OCI-LY1 (cell line): ENCODE measurements around the gene ELFN1.

Source experiments
- H2AFZ ChIP-seq: fragments of 200-600 bp; sonication (generic), shearing (Covaris generic); 2 replicates; pipeline ENCODE4 v1.6.0; 2014; ENCODE audit warnings: antibody characterized with exemption, mild to moderate bottlenecking, low read length
- H3F3A ChIP-seq: fragments of 200-600 bp; sonication (generic), shearing (Covaris generic); 2 replicates; pipeline ENCODE4 v1.6.0; 2014; ENCODE audit warnings: mild to moderate bottlenecking, antibody characterized with exemption, low read length, moderate library complexity; ENCODE audit not compliant: insufficient read depth
- H3K27ac ChIP-seq: fragments of 200-600 bp; sonication (generic); 2 replicates; pipeline ENCODE4 v1.5.1; 2014; ENCODE audit warnings: low read length, mixed run types, mild to moderate bottlenecking, low read depth; ENCODE audit not compliant: poor library complexity, severe bottlenecking
- H3K27me3 ChIP-seq: fragments of 200-600 bp; sonication (generic); 2 replicates; pipeline ENCODE4 v1.6.0; 2014; ENCODE audit warnings: antibody characterized with exemption, mild to moderate bottlenecking, low read length, moderate library complexity; ENCODE audit not compliant: insufficient read depth
- H3K36me3 ChIP-seq: fragments of 200-600 bp; sonication (generic); 2 replicates; pipeline ENCODE4 v1.6.1; 2014; ENCODE audit warnings: mild to moderate bottlenecking, antibody characterized with exemption, low read length, moderate library complexity, mixed read lengths; ENCODE audit not compliant: insufficient read depth
- H3K4me1 ChIP-seq: fragments of 200-600 bp; sonication (generic); 2 replicates; pipeline ENCODE4 v1.5.1; 2014; ENCODE audit warnings: mild to moderate bottlenecking, low read length, moderate library complexity; ENCODE audit not compliant: insufficient read depth, severe bottlenecking
- H3K4me2 ChIP-seq: fragments of 200-600 bp; sonication (generic), shearing (Covaris generic); 2 replicates; pipeline ENCODE4 v1.6.1; 2014; ENCODE audit warnings: low read length
- H3K4me3 ChIP-seq: fragments of 200-600 bp; sonication (generic); 2 replicates; pipeline ENCODE4 v1.5.1; 2014; ENCODE audit warnings: low read length, low read depth, mild to moderate bottlenecking, mixed read lengths; ENCODE audit not compliant: poor library complexity, severe bottlenecking
- H3K79me2 ChIP-seq: fragments of 200-600 bp; shearing (Covaris generic); 2 replicates; pipeline ENCODE4 v1.6.1; 2016; ENCODE audit warnings: mixed run types, low read length, mixed read lengths; ENCODE audit not compliant: insufficient read depth
- H3K9ac ChIP-seq: fragments of 200-600 bp; sonication (generic), shearing (Covaris generic); 2 replicates; pipeline ENCODE4 v1.6.1; 2014; ENCODE audit warnings: mild to moderate bottlenecking, low read length, mixed read lengths
- H3K9me2 ChIP-seq: fragments of 200-600 bp; sonication (generic), shearing (Covaris generic); 2 replicates; pipeline ENCODE4 v1.6.1; 2014; ENCODE audit warnings: low read depth, mild to moderate bottlenecking, low read length, mixed read lengths
- H3K9me3 ChIP-seq: fragments of 200-600 bp; shearing (Covaris generic); 2 replicates; pipeline ENCODE4 v1.6.1; 2014; ENCODE audit warnings: low read length, mixed read lengths
- H4K20me1 ChIP-seq: fragments of 200-600 bp; sonication (generic), shearing (Covaris generic); 2 replicates; pipeline ENCODE4 v1.6.0; 2016; ENCODE audit warnings: mild to moderate bottlenecking, low read length; ENCODE audit not compliant: insufficient read depth
- EZH2 ChIP-seq: fragments of 200-600 bp; sonication (generic), shearing (Covaris generic); IDR thresholded peaks from 2 replicates; pipeline ENCODE4 v1.8.0; 2017; ENCODE audit warnings: borderline replicate concordance, mixed run types, mild to moderate bottlenecking, antibody characterized with exemption, low read length, moderate library complexity, mixed read lengths
- TF ChIP-seq, protein P1 (sequence below): fragments of 200-600 bp; sonication (generic), shearing (Covaris generic); IDR thresholded peaks from 2 replicates; pipeline ENCODE4 v1.5.1; 2017; ENCODE audit warnings: mild to moderate bottlenecking, antibody characterized with exemption, low read length, moderate library complexity, mixed read lengths

The ELFN1 gene

GRCh38 chr7:1749351-1749863 is 79.3 kb downstream of the ELFN1 start:
- no peaks in the 10 kb centered on the region for H3K9me2 ChIP-seq
- peaks cover 13% of the 10 kb centered on the region for H3K4me1 ChIP-seq
- H2AFZ ChIP-seq, result no peak overlapping the region
- H3K79me2 ChIP-seq, result no peaks in the 10 kb centered on the region
- H3K27me3 ChIP-seq, result peaks cover 8% of the 10 kb centered on the region; the same call in 1 of the 2 replicates
- no peaks in the 10 kb centered on the region for H4K20me1 ChIP-seq
- H3K4me2 ChIP-seq, result no peak overlapping the region
- H3K9me3 ChIP-seq, result no peaks in the 10 kb centered on the region
- H3K9ac ChIP-seq, result no peak overlapping the region
- H3K27ac ChIP-seq, result no peak overlapping the region
- H3K4me3 ChIP-seq, result no peak overlapping the region
- H3K36me3 ChIP-seq, result no peaks in the 10 kb centered on the region
- no peak for TF ChIP-seq EZH2
- TF ChIP-seq, protein P1, sequence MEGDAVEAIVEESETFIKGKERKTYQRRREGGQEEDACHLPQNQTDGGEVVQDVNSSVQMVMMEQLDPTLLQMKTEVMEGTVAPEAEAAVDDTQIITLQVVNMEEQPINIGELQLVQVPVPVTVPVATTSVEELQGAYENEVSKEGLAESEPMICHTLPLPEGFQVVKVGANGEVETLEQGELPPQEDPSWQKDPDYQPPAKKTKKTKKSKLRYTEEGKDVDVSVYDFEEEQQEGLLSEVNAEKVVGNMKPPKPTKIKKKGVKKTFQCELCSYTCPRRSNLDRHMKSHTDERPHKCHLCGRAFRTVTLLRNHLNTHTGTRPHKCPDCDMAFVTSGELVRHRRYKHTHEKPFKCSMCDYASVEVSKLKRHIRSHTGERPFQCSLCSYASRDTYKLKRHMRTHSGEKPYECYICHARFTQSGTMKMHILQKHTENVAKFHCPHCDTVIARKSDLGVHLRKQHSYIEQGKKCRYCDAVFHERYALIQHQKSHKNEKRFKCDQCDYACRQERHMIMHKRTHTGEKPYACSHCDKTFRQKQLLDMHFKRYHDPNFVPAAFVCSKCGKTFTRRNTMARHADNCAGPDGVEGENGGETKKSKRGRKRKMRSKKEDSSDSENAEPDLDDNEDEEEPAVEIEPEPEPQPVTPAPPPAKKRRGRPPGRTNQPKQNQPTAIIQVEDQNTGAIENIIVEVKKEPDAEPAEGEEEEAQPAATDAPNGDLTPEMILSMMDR, result no peak
- H3F3A ChIP-seq, result 0 out of 2 replicates have a peak, but pooled peaks cover 3% of the 10 kb centered on the region

GRCh38 chr7:1749864-1750466 is 79.9 kb downstream of the ELFN1 start:
- Histone ChIP-seq H3K27ac (no peak overlapping the region), H3K79me2 (no peaks in the 10 kb centered on the region), H3K4me1 (peaks cover 13% of the 10 kb centered on the region), H3K36me3 (no peaks in the 10 kb centered on the region), H3K9me3 (no peaks in the 10 kb centered on the region), H4K20me1 (no peaks in the 10 kb centered on the region), H3K9ac (no peak overlapping the region), H3K9me2 (no peaks in the 10 kb centered on the region), H3K4me2 (no peak overlapping the region), H3F3A (0 out of 2 replicates have a peak, but pooled peaks cover 3% of the 10 kb centered on the region), H3K4me3 (no peak overlapping the region), H2AFZ (no peak overlapping the region), H3K27me3 (peaks cover 8% of the 10 kb centered on the region; the same call in 1 of the 2 replicates)
- TF ChIP-seq EZH2, result no peak
- TF ChIP-seq, protein P1, result no peak

DNA sequence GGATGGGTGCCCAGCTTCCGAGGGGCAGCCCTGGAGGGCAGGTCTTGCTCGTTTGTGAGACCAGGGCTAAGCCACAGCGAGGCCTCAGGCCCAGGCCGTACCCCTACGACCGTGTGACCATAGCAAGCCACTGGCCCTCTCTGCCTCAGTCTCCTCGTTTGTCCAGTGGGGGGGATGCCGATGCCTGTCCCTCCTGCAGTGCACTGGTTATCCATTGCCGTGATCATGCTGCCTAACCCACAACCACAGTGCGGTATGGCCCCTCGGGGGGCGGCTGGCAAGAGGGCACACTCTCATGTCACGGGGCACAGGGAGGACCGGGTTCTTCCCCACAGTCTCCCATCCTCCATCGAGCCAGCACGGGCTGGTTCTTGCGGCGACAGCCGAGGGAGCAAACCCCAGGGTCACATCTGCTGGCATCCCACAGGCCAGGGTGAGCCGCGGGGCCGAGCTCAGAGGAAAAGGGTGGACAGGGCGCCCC is 80.5 kb downstream of the ELFN1 start:
- H3K9me3 ChIP-seq, result no peaks in the 10 kb centered on the region
- H3K9me2 ChIP-seq, result no peaks in the 10 kb centered on the region
- H3K36me3 ChIP-seq, result no peaks in the 10 kb centered on the region
- H2AFZ ChIP-seq, result no peak overlapping the region
- no peak overlapping the region for H3K9ac ChIP-seq
- H3K4me1 ChIP-seq, result peaks cover 15% of the 10 kb centered on the region
- 0 out of 2 replicates have a peak, but pooled peaks cover 3% of the 10 kb centered on the region for H3F3A ChIP-seq
- no peaks in the 10 kb centered on the region for H4K20me1 ChIP-seq
- TF ChIP-seq, protein P1, result no peak
- TF ChIP-seq EZH2, result no peak
- H3K4me2 ChIP-seq, result no peak overlapping the region
- H3K27me3 ChIP-seq, result peaks cover 9% of the 10 kb centered on the region
- no peaks in the 10 kb centered on the region for H3K79me2 ChIP-seq
- H3K4me3 ChIP-seq, result no peak overlapping the region
- H3K27ac ChIP-seq, result no peak overlapping the region
